C4-2B (cell line): ENCODE measurements around the gene ARMC12.
A peak's percentile ranks its signal among the peaks of the same experiment; 100 is the strongest.

Experiments
- CTCF ChIP-seq: fragments of 450-650 bp; conservative IDR thresholded peaks from 2 replicates; pipeline ENCODE4 v1.5.1; 2017; ENCODE audit warnings: mild to moderate bottlenecking
- ZFX ChIP-seq: fragments of 450-650 bp; IDR thresholded peaks from 2 replicates; pipeline ENCODE4 v1.6.1; 2017

GRCh38 chr6:35728683-35729678 is 7.9 kb upstream of the ARMC12 start:
- TF ChIP-seq CTCF (no peak), ZFX (peak; percentile 79)
